Smooth muscle cell (in vitro differentiated cells): ENCODE data around the gene KAT8. TPM values are rescaled to one million over a fixed set of nuclear protein-coding genes. Genes with fewer than 3 reads are reported as not detected.
"Not testable (repeated sequence)": the region's sequence is repeated elsewhere in the genome, so short reads cannot be mapped to it uniquely, and the experiment has no call there.

ENCODE experiments used
- DNase-seq: peaks from one replicate; lab custom pipeline; 2025; ENCODE audit not compliant: unreplicated experiment; lab: John Stamatoyannopoulos, UW
- H2AFZ ChIP-seq: fragments of 200-600 bp; sonication (generic); 2 replicates; pipeline ENCODE4 v1.6.0; 2016; ENCODE audit warnings: antibody characterized with exemption, low read depth, mild to moderate bottlenecking
- H3F3A ChIP-seq: fragments of 200-600 bp; sonication (generic); 2 replicates; pipeline ENCODE4 v1.6.0; 2017; ENCODE audit warnings: antibody characterized with exemption, low read depth
- H3K27ac ChIP-seq: fragments of 200-600 bp; sonication (generic); 2 replicates; pipeline ENCODE4 v1.5.1; 2016; ENCODE audit warnings: low read depth, mild to moderate bottlenecking
- H3K27me3 ChIP-seq: fragments of 200-600 bp; sonication (generic); 2 replicates; pipeline ENCODE4 v1.6.1; 2016; ENCODE audit warnings: low read depth, mild to moderate bottlenecking
- H3K36me3 ChIP-seq: fragments of 200-600 bp; sonication (generic); 2 replicates; pipeline ENCODE4 v1.5.1; 2016; ENCODE audit warnings: low read depth
- H3K4me1 ChIP-seq: fragments of 200-600 bp; sonication (generic); 2 replicates; pipeline ENCODE4 v1.5.1; 2016; ENCODE audit warnings: low read depth
- H3K4me2 ChIP-seq: fragments of 200-600 bp; sonication (generic); 2 replicates; pipeline ENCODE4 v1.6.0; 2016; ENCODE audit warnings: mild to moderate bottlenecking
- H3K4me3 ChIP-seq: fragments of 200-600 bp; sonication (generic); 2 replicates; pipeline ENCODE4 v1.5.1; 2016; ENCODE audit warnings: mild to moderate bottlenecking
- H3K79me2 ChIP-seq: fragments of 200-600 bp; sonication (generic); 2 replicates; pipeline ENCODE4 v1.6.0; 2016; ENCODE audit warnings: low read depth, mild to moderate bottlenecking
- H3K9ac ChIP-seq: fragments of 200-600 bp; sonication (generic); 2 replicates; pipeline ENCODE4 v1.6.0; 2016; ENCODE audit warnings: low read depth
- H3K9me3 ChIP-seq: fragments of 200-600 bp; sonication (generic); replicated peaks from 2 replicates; pipeline ENCODE4 v1.5.1; 2016; ENCODE audit warnings: low read depth
- H4K20me1 ChIP-seq: fragments of 200-600 bp; sonication (generic); 2 replicates; pipeline ENCODE4 v1.6.0; 2016; ENCODE audit warnings: low read depth
- WGBS: methylation state at CpG from one replicate; pipeline ENCODE4 v1.1.7; 2016; ENCODE audit warnings: low lambda C conversion rate; 5-methylcytosine and 5-hydroxymethylcytosine counted together
- polyA plus RNA-seq: library from polyadenylated mRNA; unstranded; fragments of >200 nt; fragmentation: Nextera tagmentation; extraction: Ambion mirVana; gene quantifications from 2 replicates; pipeline ENCODE4 v1.2.1, GENCODE V29; 2016
- total RNA-seq: library from RNA; depleted of rRNA; stranded (reverse); fragments of >200 nt; gene quantifications from 2 replicates; pipeline ENCODE4 v1.2.3, GENCODE V29; 2014
- TF ChIP-seq, protein P1 (sequence below): fragments of 200-600 bp; sonication (generic); IDR thresholded peaks from 2 replicates; pipeline ENCODE4 v1.5.1; 2017; ENCODE audit warnings: borderline replicate concordance, mild to moderate bottlenecking, antibody characterized with exemption; ENCODE audit not compliant: insufficient read depth, poor library complexity, severe bottlenecking

Gene KAT8
- total and polyA plus RNA-seq, 2 experiments from 2014 or later: 29.1 to 32.9 TPM

DNA sequence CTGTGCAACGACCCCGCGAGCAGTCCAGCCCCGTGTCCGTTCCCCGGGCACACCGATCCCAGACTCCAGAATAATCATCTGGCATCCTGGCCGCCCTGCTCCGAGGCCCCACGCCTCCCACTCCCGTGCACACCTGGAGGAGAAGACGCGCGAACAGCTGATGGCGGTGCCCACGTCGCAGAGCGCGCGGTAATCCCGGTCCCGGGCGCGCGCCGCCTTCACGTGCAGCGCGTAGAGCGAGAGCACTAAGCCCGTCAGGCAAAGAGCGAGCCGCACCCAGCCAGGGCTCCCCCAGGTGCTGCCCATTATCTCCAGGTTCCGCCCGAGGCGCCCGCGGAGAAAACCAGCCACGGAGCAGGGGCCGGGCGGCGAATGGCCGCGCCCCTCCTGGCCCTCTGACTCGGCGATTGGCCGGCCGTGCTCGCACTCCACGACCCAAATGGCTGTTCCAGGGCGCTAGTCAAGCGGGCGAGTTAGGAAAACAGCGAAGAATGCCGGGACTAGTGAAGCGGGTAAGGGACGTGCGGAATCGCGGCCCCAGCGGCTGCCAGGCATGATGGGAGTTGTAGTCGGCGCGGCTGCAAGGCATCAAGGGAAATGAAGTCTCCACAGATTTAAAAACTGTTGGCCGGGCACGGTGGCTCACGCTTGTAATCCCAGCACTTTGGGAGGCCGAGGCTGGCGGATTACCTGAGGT lies 22.9 kb upstream of the KAT8 start, which contains the start of gene VKORC1:
VKORC1 (minus strand) TSS at position 374 of the 697 bp plus-strand sequence; CDS start at position 306, 68 bp downstream.
- DNase-seq: peak; percentile 71
- WGBS: under 1% methylated on average over 67 of the region's 69 CpGs
- Histone ChIP-seq H3K27me3 (no peaks in the 10 kb centered on the region), H3K9me3 (no peaks in the 10 kb centered on the region), H3K4me3 (peak within 1 kb of the TSS; percentile 87), H3K4me1 (no peaks in the 10 kb centered on the region), H3F3A (no peaks in the 10 kb centered on the region), H3K4me2 (peak within 1 kb of the TSS; percentile 98), H3K36me3 (no peaks in the 10 kb centered on the region), H3K9ac (peak within 1 kb of the TSS; percentile 78), H2AFZ (peak within 1 kb of the TSS; percentile 45), H3K27ac (peak within 1 kb of the TSS; percentile 62), H4K20me1 (peaks cover 34% of the 10 kb centered on the region), H3K79me2 (peaks cover 30% of the 10 kb centered on the region)
- TF ChIP-seq, protein P1, sequence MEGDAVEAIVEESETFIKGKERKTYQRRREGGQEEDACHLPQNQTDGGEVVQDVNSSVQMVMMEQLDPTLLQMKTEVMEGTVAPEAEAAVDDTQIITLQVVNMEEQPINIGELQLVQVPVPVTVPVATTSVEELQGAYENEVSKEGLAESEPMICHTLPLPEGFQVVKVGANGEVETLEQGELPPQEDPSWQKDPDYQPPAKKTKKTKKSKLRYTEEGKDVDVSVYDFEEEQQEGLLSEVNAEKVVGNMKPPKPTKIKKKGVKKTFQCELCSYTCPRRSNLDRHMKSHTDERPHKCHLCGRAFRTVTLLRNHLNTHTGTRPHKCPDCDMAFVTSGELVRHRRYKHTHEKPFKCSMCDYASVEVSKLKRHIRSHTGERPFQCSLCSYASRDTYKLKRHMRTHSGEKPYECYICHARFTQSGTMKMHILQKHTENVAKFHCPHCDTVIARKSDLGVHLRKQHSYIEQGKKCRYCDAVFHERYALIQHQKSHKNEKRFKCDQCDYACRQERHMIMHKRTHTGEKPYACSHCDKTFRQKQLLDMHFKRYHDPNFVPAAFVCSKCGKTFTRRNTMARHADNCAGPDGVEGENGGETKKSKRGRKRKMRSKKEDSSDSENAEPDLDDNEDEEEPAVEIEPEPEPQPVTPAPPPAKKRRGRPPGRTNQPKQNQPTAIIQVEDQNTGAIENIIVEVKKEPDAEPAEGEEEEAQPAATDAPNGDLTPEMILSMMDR: no peak

DNA sequence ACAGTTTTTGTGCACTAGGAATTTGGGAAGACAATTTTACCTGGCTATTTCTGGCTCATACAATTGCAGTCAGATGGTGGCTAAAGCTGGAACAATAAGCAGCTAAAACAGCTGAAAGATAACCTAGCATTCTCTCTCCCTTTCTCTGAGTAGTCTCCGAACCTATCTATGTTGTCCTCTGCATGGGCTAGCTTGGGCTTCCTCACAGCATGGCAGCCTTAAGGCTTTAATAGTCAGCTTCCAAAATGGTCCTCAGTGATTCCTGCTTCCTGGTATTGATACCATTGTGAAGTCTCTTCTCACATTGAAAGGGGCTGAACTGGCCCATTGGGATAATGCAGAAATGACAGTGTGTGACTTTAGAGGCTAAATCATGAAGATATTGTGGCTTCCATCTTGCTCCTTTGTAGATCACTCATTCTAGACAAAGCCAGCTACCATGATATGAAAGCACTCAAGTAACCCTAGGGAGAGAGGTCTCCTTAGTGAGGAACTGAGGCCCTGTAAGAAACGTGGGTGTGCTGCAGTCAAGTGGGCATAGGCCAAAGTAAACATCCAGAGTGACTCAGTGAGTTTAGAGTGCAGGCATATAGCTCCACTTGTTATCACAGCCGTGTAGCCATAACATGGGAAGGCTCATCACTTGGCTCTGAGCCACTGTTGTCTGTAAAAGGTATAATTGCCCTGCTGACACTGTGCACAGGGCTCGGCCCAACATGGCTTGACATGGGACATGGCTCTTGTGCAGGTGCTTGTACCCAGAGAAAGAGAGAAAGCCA lies 17.4 kb upstream of the KAT8 start:
- Histone ChIP-seq H3K27ac (no peak overlapping the region), H3K36me3 (no peaks in the 10 kb centered on the region), H3K27me3 (no peaks in the 10 kb centered on the region), H2AFZ (no peak overlapping the region), H4K20me1 (no peaks in the 10 kb centered on the region), H3F3A (no peaks in the 10 kb centered on the region), H3K4me3 (no peak overlapping the region), H3K79me2 (no peaks in the 10 kb centered on the region), H3K4me1 (no peaks in the 10 kb centered on the region), H3K9me3 (no peaks in the 10 kb centered on the region), H3K4me2 (no peak overlapping the region), H3K9ac (no peak overlapping the region)
- no peak for DNase-seq
- 57% methylated on average over 4 of the region's 4 CpGs for WGBS
- TF ChIP-seq, protein P1: no peak

GRCh38 chr16:31100876-31101641 lies 16.4 kb upstream of the KAT8 start:
- not testable (repeated sequence) for H3K4me3 ChIP-seq, H3K27ac ChIP-seq, H3K9ac ChIP-seq, H3K4me2 ChIP-seq, H3K79me2 ChIP-seq, DNase-seq, H2AFZ ChIP-seq, H4K20me1 ChIP-seq, H3K9me3 ChIP-seq, H3F3A ChIP-seq, H3K36me3 ChIP-seq, H3K4me1 ChIP-seq, H3K27me3 ChIP-seq
- WGBS: 85% methylated on average over 13 of the region's 13 CpGs

GRCh38 chr16:31105677-31106213 lies 11.7 kb upstream of the KAT8 start:
- Histone ChIP-seq H3K4me1 (peaks cover 4% of the 10 kb centered on the region), H4K20me1 (no peaks in the 10 kb centered on the region), H3K4me3 (no peak overlapping the region), H3K9ac (no peak overlapping the region), H3K4me2 (peak overlapping the region; percentile 69), H3K27me3 (no peaks in the 10 kb centered on the region), H2AFZ (peak overlapping the region; percentile 37), H3K9me3 (no peaks in the 10 kb centered on the region), H3K36me3 (no peaks in the 10 kb centered on the region), H3K27ac (no peak overlapping the region), H3F3A (no peaks in the 10 kb centered on the region), H3K79me2 (peaks cover 15% of the 10 kb centered on the region)
- peak; percentile 40 for DNase-seq
- WGBS: 32% methylated on average over 33 of the region's 33 CpGs
- TF ChIP-seq, protein P1: peak; percentile 63
